Upper lobe of right lung (tissue), 1 donor: ENCODE data around the gene COL21A1. TPM values are rescaled to one million over a fixed set of nuclear protein-coding genes. Genes with fewer than 3 reads are reported as not detected.

Source experiments
- ATAC-seq: fragments of 200-7000 bp; cut with Tn5 transposase; one replicate; pipeline ENCODE4 v1.9.1; 2020; ENCODE audit warnings: mild to moderate bottlenecking, moderate library complexity
- DNase-seq: peaks from one replicate; pipeline ENCODE4 v3.0.0-alpha.2; 2020
- H3K27ac ChIP-seq: fragments of 200-600 bp; one replicate; pipeline ENCODE4 v1.8.0; 2022
- H3K27me3 ChIP-seq: fragments of 200-600 bp; one replicate; pipeline ENCODE4 v1.8.0; 2022; ENCODE audit warnings: mild to moderate bottlenecking
- H3K36me3 ChIP-seq: fragments of 200-600 bp; one replicate; pipeline ENCODE4 v1.8.0; 2022
- H3K4me1 ChIP-seq: fragments of 200-600 bp; one replicate; pipeline ENCODE4 v1.8.0; 2022
- H3K4me3 ChIP-seq: fragments of 200-600 bp; one replicate; pipeline ENCODE4 v1.8.0; 2022; ENCODE audit warnings: mild to moderate bottlenecking
- H3K9me3 ChIP-seq: fragments of 200-600 bp; one replicate; pipeline ENCODE4 v1.8.0; 2022
- intact Hi-C: fragments of 100-400 bp; cut with DNase I; formaldehyde crosslinking; loops from one replicate; pipeline ENCODE4 v1.11.0; 2022
- total RNA-seq: library from RNA; stranded (reverse); fragmentation: NEBNext Ultra II Directional; extraction: Animal tissue kit (Norgen Biotek cat#: 25700); gene quantifications from one replicate; pipeline ENCODE4 v1.2.1, GENCODE V29; 2021
- TF ChIP-seq, protein P1 (sequence below): fragments of 200-600 bp; IDR thresholded peaks from one replicate; pipeline ENCODE4 v1.8.0; 2022; ENCODE audit warnings: antibody characterized with exemption
- donor health status: DM: no; HTN: yes; CAD: no; lungs with severe emphysema.

Gene COL21A1
- total RNA-seq, 1 donor from 2014 or later: 15.6 TPM

- no peak for DNase-seq
- H3K4me3 ChIP-seq: no peak overlapping the region
- ATAC-seq: no peak
- no peak overlapping the region for H3K27ac ChIP-seq
- no peaks in the 10 kb centered on the region for H3K9me3 ChIP-seq
- TF ChIP-seq, protein P1, sequence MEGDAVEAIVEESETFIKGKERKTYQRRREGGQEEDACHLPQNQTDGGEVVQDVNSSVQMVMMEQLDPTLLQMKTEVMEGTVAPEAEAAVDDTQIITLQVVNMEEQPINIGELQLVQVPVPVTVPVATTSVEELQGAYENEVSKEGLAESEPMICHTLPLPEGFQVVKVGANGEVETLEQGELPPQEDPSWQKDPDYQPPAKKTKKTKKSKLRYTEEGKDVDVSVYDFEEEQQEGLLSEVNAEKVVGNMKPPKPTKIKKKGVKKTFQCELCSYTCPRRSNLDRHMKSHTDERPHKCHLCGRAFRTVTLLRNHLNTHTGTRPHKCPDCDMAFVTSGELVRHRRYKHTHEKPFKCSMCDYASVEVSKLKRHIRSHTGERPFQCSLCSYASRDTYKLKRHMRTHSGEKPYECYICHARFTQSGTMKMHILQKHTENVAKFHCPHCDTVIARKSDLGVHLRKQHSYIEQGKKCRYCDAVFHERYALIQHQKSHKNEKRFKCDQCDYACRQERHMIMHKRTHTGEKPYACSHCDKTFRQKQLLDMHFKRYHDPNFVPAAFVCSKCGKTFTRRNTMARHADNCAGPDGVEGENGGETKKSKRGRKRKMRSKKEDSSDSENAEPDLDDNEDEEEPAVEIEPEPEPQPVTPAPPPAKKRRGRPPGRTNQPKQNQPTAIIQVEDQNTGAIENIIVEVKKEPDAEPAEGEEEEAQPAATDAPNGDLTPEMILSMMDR: no peak
- no peaks in the 10 kb centered on the region for H3K27me3 ChIP-seq
- H3K36me3 ChIP-seq: no peaks in the 10 kb centered on the region
- H3K4me1 ChIP-seq: peaks cover 3% of the 10 kb centered on the region
- intact Hi-C loops: no loop called here
Measured at GRCh38 chr6:56238352-56238751, 9.0 kb downstream of the COL21A1 start.

GRCh38 chr6:56235245-56235644, 12.1 kb downstream of the COL21A1 start:
- TF ChIP-seq, protein P1: no peak
- Histone ChIP-seq H3K4me3 (no peak overlapping the region), H3K4me1 (no peaks in the 10 kb centered on the region), H3K27ac (no peak overlapping the region), H3K27me3 (no peaks in the 10 kb centered on the region), H3K9me3 (no peaks in the 10 kb centered on the region), H3K36me3 (no peaks in the 10 kb centered on the region)
- ATAC-seq: no peak
- intact Hi-C loops: no loop called here
- DNase-seq: no peak

GRCh38 chr6:56232436-56232835, 14.9 kb downstream of the COL21A1 start:
- TF ChIP-seq, protein P1: no peak
- Histone ChIP-seq H3K4me1 (no peaks in the 10 kb centered on the region), H3K27me3 (no peaks in the 10 kb centered on the region), H3K36me3 (no peaks in the 10 kb centered on the region), H3K9me3 (no peaks in the 10 kb centered on the region), H3K4me3 (no peak overlapping the region), H3K27ac (no peak overlapping the region)
- ATAC-seq (no peak), DNase-seq (no peak)
- intact Hi-C loops: no loop called here

- no peak overlapping the region for H3K4me3 ChIP-seq
- DNase-seq (no peak), ATAC-seq (no peak)
- intact Hi-C loops: no loop called here
- H3K27me3 ChIP-seq: no peaks in the 10 kb centered on the region
- no peak overlapping the region for H3K27ac ChIP-seq
- TF ChIP-seq, protein P1: no peak
- no peaks in the 10 kb centered on the region for H3K9me3 ChIP-seq
- no peaks in the 10 kb centered on the region for H3K4me1 ChIP-seq
- no peaks in the 10 kb centered on the region for H3K36me3 ChIP-seq
Measured at GRCh38 chr6:56231827-56232226, 15.6 kb downstream of the COL21A1 start.

DNA sequence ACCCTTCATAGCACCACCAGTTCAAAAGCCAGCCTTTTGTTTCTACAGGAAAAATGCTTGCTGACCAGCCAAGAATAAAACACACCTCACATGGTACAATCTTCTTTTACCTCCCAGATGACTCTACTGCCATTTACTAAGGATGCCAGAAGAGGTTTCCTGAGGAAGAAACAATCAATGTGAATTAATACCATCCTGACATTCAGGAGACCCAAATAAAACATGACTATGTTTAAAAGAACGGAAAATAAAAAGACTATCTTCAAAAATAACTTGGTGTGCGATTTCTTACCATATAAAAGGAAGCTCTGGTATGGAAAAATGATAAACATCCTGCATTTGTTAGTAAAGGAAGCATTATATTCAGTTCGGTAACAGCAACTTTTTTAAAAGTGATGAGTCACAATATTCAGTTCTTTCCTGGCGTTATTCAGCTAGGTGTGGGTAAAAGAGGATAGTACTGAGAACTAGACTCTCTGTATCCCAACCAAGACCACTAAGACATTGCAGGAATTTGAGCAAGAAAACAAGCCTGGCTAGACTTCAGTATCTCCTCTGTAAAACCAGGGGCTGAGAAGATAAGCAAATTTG, 16.3 kb downstream of the COL21A1 start:
- ATAC-seq: no peak
- TF ChIP-seq, protein P1: no peak
- intact Hi-C loops: no loop called here

More for the DNA sequence above, 16.3 kb downstream of the COL21A1 start:
- H3K9me3 ChIP-seq: no peaks in the 10 kb centered on the region
- H3K27me3 ChIP-seq: no peaks in the 10 kb centered on the region
- no peak overlapping the region for H3K4me3 ChIP-seq
- no peak overlapping the region for H3K27ac ChIP-seq
- no peaks in the 10 kb centered on the region for H3K4me1 ChIP-seq
- no peaks in the 10 kb centered on the region for H3K36me3 ChIP-seq
- DNase-seq: no peak
